CD4-positive, alpha-beta T cell treated with Interleukin-21 for 1 hour (primary cell): Measurements from ENCODE around the gene ZBTB7C.

Source experiments
- DNase-seq: peaks from one replicate; pipeline ENCODE4 v3.0.0-alpha.2; 2020

The ZBTB7C gene

DNA sequence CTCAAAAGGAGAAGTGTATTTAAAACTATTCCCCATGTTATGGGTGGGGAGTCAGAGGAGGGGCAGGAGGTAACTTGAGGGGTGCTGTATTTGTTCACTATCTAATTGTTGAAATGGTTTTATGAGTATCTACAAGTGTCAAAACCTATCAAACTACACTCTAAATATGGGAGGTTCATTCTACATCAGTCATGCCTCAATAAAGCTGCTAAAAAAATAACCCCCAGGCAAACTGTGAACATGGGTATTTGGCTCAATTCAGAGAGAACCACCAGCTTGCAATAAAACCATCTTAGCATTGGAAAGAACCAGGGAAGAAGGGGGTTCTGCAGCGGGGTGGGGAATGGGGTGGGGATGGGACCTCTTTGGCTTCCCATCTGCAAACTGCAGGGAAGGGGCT is 302.7 kb downstream of the ZBTB7C start:
- no peak for DNase-seq

DNA sequence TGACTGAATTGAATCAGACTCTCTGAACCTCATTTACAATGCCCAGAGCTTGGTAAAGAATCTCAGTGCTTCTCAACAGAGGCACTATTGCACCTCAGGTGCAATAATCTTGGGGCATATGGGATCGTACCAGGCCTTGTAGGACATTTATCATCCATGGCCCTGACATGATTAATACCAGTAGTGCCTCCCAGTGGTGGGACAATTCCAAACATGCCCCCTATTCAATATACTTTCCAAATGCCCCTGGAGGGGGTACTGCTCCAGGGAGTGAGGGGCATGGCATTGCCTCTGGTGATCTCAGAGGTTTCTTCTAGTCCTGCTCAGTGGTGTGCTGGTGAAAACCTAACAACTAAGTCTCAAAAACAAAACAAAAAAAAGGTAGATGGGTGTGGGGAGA is 303.9 kb downstream of the ZBTB7C start:
- no peak for DNase-seq

- no peak for DNase-seq
Measured at GRCh38 chr18:48104705-48105104, 304.5 kb downstream of the ZBTB7C start.

- DNase-seq = no peak
Measured at GRCh38 chr18:48100651-48101165, 308.5 kb downstream of the ZBTB7C start.

DNA sequence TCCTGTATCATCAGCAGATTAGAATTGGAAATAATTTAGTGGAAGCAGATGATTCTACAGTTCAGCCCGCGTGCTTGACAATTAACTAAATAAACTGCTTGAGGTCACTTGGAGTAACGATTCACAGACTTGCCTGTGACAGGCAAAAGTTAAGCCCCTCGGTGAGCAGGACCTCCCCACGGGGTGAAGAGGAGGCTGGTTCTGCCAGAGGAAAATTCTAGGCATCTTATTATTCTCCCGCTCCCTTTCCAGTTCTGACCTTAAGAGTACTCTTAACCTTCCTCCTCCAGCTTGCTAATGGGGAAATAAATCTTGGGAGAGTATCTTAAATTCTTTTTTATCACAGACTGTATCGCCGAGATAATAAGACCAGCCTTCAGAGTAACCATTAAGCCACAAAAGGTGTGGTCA is 309.0 kb downstream of the ZBTB7C start:
- DNase-seq = no peak

DNA sequence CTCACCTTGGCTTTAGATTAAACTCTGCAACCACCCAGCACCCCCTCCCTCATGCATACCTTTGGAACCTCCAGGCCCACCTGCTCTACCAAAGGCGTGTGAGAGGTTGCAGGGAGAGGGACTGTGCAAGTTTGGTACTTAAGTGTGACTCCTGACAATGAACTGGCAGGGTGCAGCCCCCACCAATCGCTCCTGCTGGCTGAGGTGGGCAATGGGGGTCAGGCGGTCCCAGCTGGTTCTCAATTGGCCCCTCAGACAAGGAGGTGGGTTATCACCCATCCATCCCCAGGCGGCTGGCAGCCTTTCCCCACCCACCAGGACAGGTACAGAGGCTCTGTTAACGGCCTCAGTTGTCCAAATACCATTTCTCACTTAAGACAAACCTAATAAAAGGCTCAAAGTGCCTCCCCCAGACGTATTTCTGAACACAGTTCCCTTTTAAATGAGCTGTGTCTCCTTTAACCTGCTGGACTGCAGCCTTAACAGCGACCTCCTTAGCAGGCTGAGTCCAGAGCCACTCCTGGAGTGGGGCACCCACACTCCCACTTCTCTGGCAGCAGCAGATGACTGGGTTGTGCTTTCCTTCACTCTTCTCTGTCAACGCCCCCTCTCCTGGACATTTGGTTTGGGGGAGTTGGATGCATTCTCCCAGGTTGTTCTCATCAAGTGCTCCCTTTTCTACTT is 309.6 kb downstream of the ZBTB7C start:
- DNase-seq = no peak

GRCh38 chr18:48098538-48098937 is 310.6 kb downstream of the ZBTB7C start:
- DNase-seq = no peak

DNA sequence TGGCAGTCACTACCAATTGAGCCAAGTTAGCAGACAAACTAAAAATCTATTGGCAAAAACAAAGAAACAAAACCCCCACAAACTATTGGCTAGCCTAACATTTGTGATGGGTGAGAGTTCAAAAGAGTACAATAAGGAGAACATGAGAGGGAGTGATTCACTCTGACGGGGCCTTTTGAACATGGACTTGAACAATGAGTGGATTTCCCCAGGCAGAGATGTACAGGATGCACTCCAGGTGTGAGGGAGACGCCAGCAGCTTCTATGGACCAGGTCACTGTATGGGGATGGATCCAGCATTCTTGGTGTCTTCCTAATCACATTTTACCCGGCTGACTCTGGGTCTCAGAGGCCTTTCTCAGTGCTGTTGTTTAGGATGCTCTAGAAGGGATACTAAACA is 311.2 kb downstream of the ZBTB7C start:
- DNase-seq = no peak

GRCh38 chr18:48095726-48096125 is 313.5 kb downstream of the ZBTB7C start:
- no peak for DNase-seq

GRCh38 chr18:48093104-48093503 is 316.1 kb downstream of the ZBTB7C start:
- DNase-seq = no peak

- DNase-seq = no peak
Measured at GRCh38 chr18:48091869-48092497, 317.2 kb downstream of the ZBTB7C start.

DNA sequence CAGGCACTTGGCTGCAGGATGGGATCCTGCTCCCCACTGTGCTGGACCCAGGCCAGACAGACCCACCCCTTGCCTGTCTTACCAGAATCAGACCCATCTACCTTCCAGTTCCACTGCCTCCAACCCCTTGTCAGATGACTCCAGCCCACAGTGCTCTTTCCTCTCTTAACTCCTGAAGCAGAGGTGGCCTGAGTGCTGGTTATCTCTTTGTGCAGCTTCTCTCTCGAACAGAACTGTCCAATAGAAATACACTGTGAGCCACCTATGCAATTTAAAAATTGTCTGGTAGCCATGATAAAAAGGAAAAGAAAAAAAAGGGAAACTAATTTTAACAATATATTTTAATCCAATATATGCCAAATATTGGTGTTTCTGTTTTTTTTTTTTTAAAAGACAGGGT is 318.5 kb downstream of the ZBTB7C start:
- no peak for DNase-seq

- DNase-seq = no peak
Measured at GRCh38 chr18:48090021-48090420, 319.2 kb downstream of the ZBTB7C start.

- no peak for DNase-seq
Measured at GRCh38 chr18:48085781-48086487, 323.2 kb downstream of the ZBTB7C start.

DNA sequence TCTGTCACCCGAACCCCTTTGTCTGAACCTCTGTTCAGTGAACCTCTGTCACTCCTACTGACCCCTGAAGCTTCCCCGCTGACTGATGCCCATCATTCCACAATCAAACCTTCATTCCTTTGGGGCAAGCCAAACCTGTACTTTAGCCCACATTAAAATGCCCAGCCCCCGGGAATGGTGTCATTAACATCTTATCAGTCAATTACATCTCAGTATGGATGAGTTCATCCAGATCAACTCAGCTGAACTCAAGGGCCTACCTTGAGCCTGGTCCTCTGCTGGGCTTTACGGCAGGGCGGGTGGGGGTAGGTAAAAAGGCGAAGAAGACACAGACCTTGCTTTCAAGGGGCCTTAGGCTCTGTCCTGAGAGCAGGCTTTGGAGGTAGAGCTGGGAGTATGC is 324.3 kb downstream of the ZBTB7C start:
- no peak for DNase-seq

DNA sequence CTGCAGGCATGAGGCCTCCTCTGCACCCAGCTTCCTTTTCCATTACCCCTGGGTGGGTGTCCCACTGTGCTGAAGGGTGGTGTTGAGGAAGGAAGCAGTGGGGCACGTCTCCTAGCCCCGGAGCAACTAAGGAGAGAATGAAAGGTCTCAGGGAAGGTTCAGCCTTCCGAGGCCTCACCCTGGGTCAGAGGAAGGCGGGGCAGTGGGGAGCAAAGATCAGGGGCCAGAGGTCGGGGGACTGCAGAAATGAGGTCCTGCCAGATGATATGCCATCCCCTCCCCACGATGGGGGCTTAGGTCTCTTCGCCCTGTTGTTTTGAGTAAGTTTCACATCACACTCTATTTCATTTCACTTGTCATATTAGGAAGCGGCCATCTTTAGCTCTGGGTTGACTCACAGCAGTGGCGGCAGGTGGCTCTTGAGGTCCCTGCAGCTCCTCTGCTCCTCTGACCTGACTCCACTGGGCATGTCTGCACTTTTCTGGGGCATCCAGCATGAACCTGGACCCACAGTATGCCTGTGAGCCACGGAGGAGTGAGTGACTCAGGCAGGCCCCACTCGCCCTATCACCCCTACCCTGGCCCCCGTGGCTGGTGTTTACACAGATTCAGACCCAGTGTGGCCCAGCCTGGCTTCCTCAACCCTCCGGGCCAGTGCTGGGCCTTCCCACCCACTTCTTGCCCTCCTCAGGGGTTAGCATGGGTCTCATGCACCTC is 325.0 kb downstream of the ZBTB7C start:
- DNase-seq = no peak

DNA sequence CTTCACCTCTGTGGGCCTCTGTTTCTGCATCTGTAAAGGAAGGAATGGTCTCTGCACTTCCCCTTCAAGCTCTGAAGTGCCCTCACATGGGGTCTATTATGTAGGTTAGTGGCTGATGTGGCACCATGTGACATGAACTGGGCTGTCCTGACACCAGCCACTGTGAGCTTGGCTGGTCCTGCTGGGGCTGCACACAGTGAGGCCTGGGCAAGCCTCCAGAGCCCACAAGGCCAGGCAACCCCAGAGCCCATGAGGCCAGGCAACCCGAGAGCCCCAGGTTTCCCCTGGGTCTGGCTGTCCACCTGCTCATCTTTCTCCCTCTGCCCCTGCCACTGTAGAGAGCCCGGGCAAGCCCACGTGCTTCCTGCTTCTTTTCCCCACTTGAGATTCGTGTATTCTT is 328.6 kb downstream of the ZBTB7C start:
- no peak for DNase-seq

DNA sequence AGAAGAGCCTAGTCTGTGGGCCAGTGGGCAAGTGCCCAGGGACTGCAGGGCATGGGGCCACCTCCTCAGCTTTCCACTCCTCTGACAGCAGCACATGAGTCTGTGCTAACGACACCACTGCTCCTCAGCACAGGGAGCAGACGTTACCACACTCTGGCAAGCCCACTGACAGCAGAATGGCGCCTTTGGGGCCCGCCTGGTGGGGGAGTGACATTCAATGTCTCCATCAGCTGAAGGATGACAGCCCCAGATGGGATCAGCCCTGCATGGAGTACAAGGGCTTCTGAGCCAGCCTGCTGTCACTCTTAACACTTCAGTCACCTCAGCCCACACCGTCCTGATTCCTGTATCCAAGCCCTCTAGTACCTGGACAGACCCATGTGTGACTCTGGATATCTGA is 329.3 kb downstream of the ZBTB7C start:
- DNase-seq = no peak

DNA sequence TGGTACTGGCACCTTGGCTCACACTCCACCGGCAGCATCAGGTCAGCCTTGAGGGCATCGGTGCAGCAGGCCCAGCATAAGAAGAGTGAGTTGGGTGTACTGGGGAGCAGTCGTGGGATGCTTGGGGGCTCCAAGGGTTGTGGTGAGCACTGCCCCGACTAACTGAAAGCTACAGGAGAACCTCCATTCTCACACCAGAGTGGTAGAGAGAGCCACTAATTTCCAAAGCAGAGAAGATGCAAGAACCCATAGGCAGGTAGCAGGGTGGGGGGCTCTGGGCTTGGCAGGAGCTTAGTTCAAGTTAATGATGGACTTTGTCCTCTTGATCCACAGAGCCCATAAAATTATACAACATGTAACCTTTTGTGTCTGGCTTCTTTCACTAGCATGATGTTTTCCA is 330.7 kb downstream of the ZBTB7C start:
- DNase-seq = no peak

- no peak for DNase-seq
Measured at GRCh38 chr18:48077291-48077690, 331.9 kb downstream of the ZBTB7C start.

GRCh38 chr18:48076461-48076860 is 332.7 kb downstream of the ZBTB7C start:
- no peak for DNase-seq

DNA sequence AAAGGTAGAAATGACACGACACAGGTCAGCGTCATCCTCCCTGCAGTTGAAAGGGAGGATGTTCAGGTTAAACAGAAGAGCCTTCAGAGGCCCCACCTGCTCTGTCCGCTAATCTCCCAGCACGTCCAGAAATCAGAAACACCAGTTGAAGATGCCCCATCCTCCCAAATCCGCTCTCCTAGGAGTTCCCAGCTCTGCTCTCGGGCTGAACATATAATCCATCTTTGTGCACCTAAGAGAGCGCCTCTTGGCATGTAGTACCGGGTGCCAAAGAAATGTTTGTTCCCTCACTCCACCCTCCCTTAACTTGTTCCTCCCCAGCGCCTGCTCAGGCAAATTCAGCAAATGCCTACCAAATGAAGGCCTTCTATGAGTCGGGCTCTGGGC is 333.5 kb downstream of the ZBTB7C start:
- no peak for DNase-seq

DNA sequence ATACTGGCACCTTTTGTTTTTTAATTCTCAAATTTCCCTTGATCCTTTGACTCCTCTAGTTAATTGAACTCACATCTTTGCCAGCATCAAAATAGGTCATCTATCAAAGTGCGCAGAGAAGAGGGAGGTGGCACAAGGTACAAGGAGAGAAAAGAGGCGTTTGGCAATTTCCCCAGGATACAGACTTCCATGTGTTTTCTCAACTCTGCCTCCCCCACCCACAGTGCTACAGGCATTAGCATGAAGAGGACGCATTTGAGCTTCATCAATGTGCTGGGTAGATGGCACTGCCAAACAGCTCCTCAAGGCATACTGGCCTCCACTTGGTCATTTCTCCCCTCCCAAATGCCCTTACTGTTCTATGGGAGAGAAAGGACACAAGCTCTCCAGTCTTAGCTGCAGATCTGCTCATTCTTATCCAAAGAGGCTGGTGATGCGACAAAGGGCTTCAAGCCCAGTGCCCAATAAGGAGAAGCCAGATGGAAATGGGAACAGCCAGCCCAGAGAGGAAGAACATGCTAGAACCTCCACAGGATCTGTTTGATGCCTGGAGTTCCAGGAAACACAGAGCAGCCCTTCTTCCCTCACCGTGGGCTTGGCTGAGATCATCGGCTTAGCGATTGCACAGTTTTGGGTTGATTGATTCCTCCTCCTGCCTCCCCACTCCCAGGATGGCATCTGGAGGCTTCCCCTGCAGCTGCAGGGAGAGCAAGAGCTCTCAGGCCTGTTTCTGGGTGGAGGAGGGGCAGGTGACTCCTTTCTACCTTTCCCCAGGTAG is 334.1 kb downstream of the ZBTB7C start:
- DNase-seq = no peak
